ENCODE results near the gene DLG2. TPM values are rescaled to one million over a fixed set of nuclear protein-coding genes. Genes with fewer than 3 reads are reported as not detected.

The DLG2 gene
- total and polyA plus RNA-seq, 2 of the 8 experiments (the other 6 are each of a cell fraction or from before 2014, with no cell fraction given), result 1.7 to 14.3 TPM

- TF ChIP-seq TAF1 (IDR thresholded peaks at IDR 0.05; ENCODE audit: low read depth, low read length) (peak; percentile 96), TEAD4 (IDR thresholded peaks at IDR 0.05; ENCODE audit: low read depth, low read length) (no peak)
These were observed 1.0 kb upstream of the DLG2 start, which contains the start of gene TMEM126B (continued) for GRCh38 chr11:85627998-85628770.
